Lower lobe of right lung (tissue), 2 donors: ENCODE results near the gene ERP27. TPM values are rescaled to one million over a fixed set of nuclear protein-coding genes. Genes with fewer than 3 reads are reported as not detected.

Experiments used
- ATAC-seq, 2 donors: fragments of 200-7000 bp; cut with Tn5 transposase; one replicate each; pipeline ENCODE4 v1.9.1; 2020 to 2022; ENCODE audit warnings: mild to moderate bottlenecking in 2 of 2, moderate library complexity in 2 of 2
- DNase-seq: peaks from one replicate; pipeline ENCODE4 v3.0.0-alpha.2; 2020
- H3K27ac ChIP-seq: fragments of 200-600 bp; one replicate; pipeline ENCODE4 v1.8.0; 2022
- H3K27me3 ChIP-seq: fragments of 200-600 bp; one replicate; pipeline ENCODE4 v1.8.0; 2022; ENCODE audit warnings: low read depth
- H3K36me3 ChIP-seq: fragments of 200-600 bp; one replicate; pipeline ENCODE4 v1.8.0; 2022; ENCODE audit warnings: mild to moderate bottlenecking
- H3K4me1 ChIP-seq: fragments of 200-600 bp; one replicate; pipeline ENCODE4 v1.8.0; 2022
- H3K4me3 ChIP-seq: fragments of 200-600 bp; one replicate; pipeline ENCODE4 v1.8.0; 2022; ENCODE audit warnings: mild to moderate bottlenecking
- H3K9me3 ChIP-seq: fragments of 200-600 bp; one replicate; pipeline ENCODE4 v1.8.0; 2022
- intact Hi-C: fragments of 100-400 bp; cut with DNase I; formaldehyde crosslinking; loops from one replicate; pipeline ENCODE4 v1.11.0; 2022
- total RNA-seq: library from RNA; stranded (reverse); fragmentation: NEBNext Ultra II Directional; extraction: Animal tissue kit (Norgen Biotek cat#: 25700); gene quantifications from one replicate; pipeline ENCODE4 v1.2.1, GENCODE V29; 2021
- TF ChIP-seq, protein P1 (sequence below): fragments of 200-600 bp; IDR thresholded peaks from one replicate; pipeline ENCODE4 v1.8.0; 2022; ENCODE audit warnings: antibody characterized with exemption, mild to moderate bottlenecking
- donor health status: DM: no; HTN: yes; CAD: no; lungs with severe emphysema.

The ERP27 gene
- total RNA-seq, 1 donor from 2014 or later, result 16.2 TPM

DNA sequence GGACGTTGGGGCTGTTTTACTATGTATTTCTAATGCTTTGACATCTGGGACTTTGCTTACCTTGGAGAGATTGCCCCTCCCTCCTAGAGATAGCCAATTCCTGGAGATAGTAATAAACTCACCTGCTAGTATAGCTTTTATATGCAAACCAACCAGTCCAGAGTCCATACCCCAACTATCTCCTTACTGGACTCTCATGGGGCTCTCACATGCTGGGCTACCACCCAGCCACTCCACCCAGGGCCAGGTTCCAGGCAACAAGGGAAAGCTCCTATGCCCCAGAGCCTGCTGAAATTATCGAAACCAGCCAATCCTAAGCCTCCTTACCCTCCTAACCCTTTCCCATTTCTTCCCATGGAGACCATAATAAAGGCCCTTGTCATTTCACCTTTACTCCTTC is 27.2 kb downstream of the ERP27 start:
- H3K9me3 ChIP-seq, result no peaks in the 10 kb centered on the region
- DNase-seq (no peak), ATAC-seq (no peak)
- no peaks in the 10 kb centered on the region for H3K27me3 ChIP-seq
- H3K27ac ChIP-seq, result no peak overlapping the region
- intact Hi-C loops, result no loop called here
- peaks cover 4% of the 10 kb centered on the region for H3K4me1 ChIP-seq
- H3K4me3 ChIP-seq, result no peak overlapping the region
- TF ChIP-seq, protein P1, sequence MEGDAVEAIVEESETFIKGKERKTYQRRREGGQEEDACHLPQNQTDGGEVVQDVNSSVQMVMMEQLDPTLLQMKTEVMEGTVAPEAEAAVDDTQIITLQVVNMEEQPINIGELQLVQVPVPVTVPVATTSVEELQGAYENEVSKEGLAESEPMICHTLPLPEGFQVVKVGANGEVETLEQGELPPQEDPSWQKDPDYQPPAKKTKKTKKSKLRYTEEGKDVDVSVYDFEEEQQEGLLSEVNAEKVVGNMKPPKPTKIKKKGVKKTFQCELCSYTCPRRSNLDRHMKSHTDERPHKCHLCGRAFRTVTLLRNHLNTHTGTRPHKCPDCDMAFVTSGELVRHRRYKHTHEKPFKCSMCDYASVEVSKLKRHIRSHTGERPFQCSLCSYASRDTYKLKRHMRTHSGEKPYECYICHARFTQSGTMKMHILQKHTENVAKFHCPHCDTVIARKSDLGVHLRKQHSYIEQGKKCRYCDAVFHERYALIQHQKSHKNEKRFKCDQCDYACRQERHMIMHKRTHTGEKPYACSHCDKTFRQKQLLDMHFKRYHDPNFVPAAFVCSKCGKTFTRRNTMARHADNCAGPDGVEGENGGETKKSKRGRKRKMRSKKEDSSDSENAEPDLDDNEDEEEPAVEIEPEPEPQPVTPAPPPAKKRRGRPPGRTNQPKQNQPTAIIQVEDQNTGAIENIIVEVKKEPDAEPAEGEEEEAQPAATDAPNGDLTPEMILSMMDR, result no peak
- H3K36me3 ChIP-seq, result peaks cover 4% of the 10 kb centered on the region

GRCh38 chr12:14910090-14910915 is 28.0 kb downstream of the ERP27 start:
- no peaks in the 10 kb centered on the region for H3K9me3 ChIP-seq
- no peaks in the 10 kb centered on the region for H3K27me3 ChIP-seq
- DNase-seq (no peak), ATAC-seq (no peak)
- H3K36me3 ChIP-seq, result no peaks in the 10 kb centered on the region
- H3K27ac ChIP-seq, result no peak overlapping the region
- no peak overlapping the region for H3K4me3 ChIP-seq
- intact Hi-C loops, result no loop called here
- TF ChIP-seq, protein P1, result no peak
- H3K4me1 ChIP-seq, result peaks cover 11% of the 10 kb centered on the region

DNA sequence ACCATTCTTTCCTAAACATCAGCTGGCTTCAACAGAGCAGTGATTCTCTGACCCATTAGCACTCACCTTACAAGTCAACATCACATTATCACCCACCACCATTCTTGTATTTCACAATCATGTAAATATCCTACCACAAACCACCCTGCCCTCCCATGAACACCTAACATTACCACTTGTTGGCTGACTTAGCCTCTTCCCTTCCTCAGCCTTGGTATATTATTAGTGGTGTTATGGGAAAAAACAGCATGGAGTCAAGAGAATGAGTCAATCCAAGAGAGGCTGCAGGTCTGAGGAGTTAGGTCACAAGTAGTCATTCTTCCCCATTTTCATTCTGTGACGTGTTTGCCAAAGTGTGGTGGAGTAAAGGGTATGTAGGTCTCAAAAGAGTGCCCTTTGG is 30.4 kb downstream of the ERP27 start:
- DNase-seq, result no peak
- Histone ChIP-seq H3K4me1 (peaks cover 34% of the 10 kb centered on the region), H3K27me3 (no peaks in the 10 kb centered on the region), H3K27ac (no peak overlapping the region), H3K9me3 (no peaks in the 10 kb centered on the region), H3K4me3 (no peak overlapping the region), H3K36me3 (no peaks in the 10 kb centered on the region)
- TF ChIP-seq, protein P1, result no peak
- ATAC-seq, result no peak
- intact Hi-C loops, result no loop called here

- Histone ChIP-seq H3K27ac (peak overlapping the region; percentile 41), H3K4me3 (no peak overlapping the region), H3K27me3 (no peaks in the 10 kb centered on the region), H3K4me1 (peaks cover 34% of the 10 kb centered on the region), H3K9me3 (no peaks in the 10 kb centered on the region), H3K36me3 (no peaks in the 10 kb centered on the region)
- intact Hi-C loops, result no loop called here
- TF ChIP-seq, protein P1, result no peak
- ATAC-seq (peak; percentile 61 to 78), DNase-seq (no peak)
Observed at GRCh38 chr12:14906114-14906513, 32.2 kb downstream of the ERP27 start.

DNA sequence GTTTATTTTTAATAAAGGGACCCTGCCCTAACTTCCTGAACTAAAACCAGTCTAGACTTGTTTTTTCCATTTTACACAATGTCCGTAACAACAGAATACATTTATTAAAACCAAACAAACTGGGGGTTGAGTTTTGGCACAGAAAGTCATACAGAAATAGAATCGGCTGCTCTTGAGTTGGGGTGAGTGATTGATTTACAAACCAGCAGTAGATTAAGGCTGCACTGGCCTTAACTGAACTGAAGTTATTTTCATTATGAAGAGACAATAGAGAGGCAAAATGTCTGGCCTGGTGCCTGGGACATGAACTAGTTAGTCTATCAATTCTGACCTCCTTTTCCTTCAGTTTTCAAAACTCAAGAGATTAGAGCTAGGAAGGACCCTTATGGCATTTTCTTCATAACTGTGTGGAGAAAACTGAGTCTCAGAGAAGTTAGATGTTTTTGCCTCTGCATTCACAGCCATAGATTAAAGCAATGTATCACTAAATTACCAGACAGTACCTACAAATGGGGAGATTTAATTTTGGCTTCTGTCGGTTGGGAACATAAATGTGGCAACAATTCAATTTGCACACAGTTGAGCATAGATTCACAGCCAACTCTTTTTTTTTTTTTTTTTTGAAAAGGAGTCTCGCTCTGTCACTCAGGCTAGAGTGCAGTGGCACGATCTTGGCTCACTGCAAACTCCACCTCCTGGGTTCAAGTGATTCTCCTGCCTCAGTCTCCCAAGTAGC is 32.9 kb downstream of the ERP27 start:
- DNase-seq, result no peak
- Histone ChIP-seq H3K9me3 (no peaks in the 10 kb centered on the region), H3K4me1 (peaks cover 34% of the 10 kb centered on the region), H3K36me3 (no peaks in the 10 kb centered on the region), H3K27ac (peak overlapping the region; percentile 41), H3K4me3 (peak overlapping the region; percentile 13), H3K27me3 (no peaks in the 10 kb centered on the region)
- intact Hi-C loops, result no loop called here
- peak; percentile 27 to 50 for ATAC-seq
- TF ChIP-seq, protein P1, result no peak
